H9 (cell line): Measurements from ENCODE around the gene PSTPIP1. TPM values are rescaled to one million over a fixed set of nuclear protein-coding genes. Genes with fewer than 3 reads are reported as not detected.

ENCODE experiments used
- DNase-seq: peaks from one replicate; pipeline ENCODE4 v3.0.0-alpha.2; 2017
- H2AFZ ChIP-seq: one replicate; pipeline ENCODE4 v1.6.1; 2013; ENCODE audit warnings: mild to moderate bottlenecking, low read length, control low read depth, moderate library complexity
- H2AK5ac ChIP-seq: 2 replicates; pipeline ENCODE4 v1.6.1; 2013; ENCODE audit warnings: low read length, control low read depth, mixed read lengths; ENCODE audit not compliant: insufficient read length
- H2BK120ac ChIP-seq: one replicate; pipeline ENCODE4 v1.6.1; 2013; ENCODE audit warnings: low read depth, mild to moderate bottlenecking, low read length, control low read depth, inconsistent platforms; ENCODE audit not compliant: poor library complexity, severe bottlenecking
- H2BK12ac ChIP-seq: 2 replicates; pipeline ENCODE4 v1.6.1; 2013; ENCODE audit warnings: low read length, control low read depth, mixed read lengths, low read depth; ENCODE audit not compliant: insufficient read length
- H2BK15ac ChIP-seq: 2 replicates; pipeline ENCODE4 v1.6.1; 2013; ENCODE audit warnings: low read depth, low read length, control low read depth
- H2BK20ac ChIP-seq: one replicate; pipeline ENCODE4 v1.6.1; 2013; ENCODE audit warnings: low read depth, mild to moderate bottlenecking, low read length, control low read depth, inconsistent platforms; ENCODE audit not compliant: poor library complexity, severe bottlenecking
- H2BK5ac ChIP-seq: 2 replicates; pipeline ENCODE4 v1.6.1; 2013; ENCODE audit warnings: low read length, control low read depth, mixed read lengths; ENCODE audit not compliant: insufficient read length
- H3K14ac ChIP-seq: 2 replicates; pipeline ENCODE4 v1.6.1; 2013; ENCODE audit warnings: low read length, control low read depth; ENCODE audit not compliant: insufficient read depth
- H3K18ac ChIP-seq: 2 replicates; pipeline ENCODE4 v1.6.1; 2013; ENCODE audit warnings: low read depth, mild to moderate bottlenecking, mixed read lengths, low read length, control low read depth; ENCODE audit not compliant: insufficient read length
- H3K23ac ChIP-seq: 2 replicates; pipeline ENCODE4 v1.6.1; 2013; ENCODE audit warnings: low read length, control low read depth, mixed read lengths, low read depth; ENCODE audit not compliant: insufficient read length
- H3K23me2 ChIP-seq: 2 replicates; pipeline ENCODE4 v1.6.1; 2013; ENCODE audit warnings: low read depth, mild to moderate bottlenecking, mixed read lengths, low read length, control low read depth; ENCODE audit not compliant: insufficient read length, poor library complexity, severe bottlenecking
- H3K27ac ChIP-seq: 2 replicates; pipeline ENCODE4 v1.5.1; 2013; ENCODE audit warnings: low read length, control low read depth, mixed read lengths, low read depth; ENCODE audit not compliant: insufficient read length
- H3K27me3 ChIP-seq: 2 replicates; pipeline ENCODE4 v1.6.1; 2013; ENCODE audit warnings: low read length, control low read depth, inconsistent platforms; ENCODE audit not compliant: insufficient read depth
- H3K4ac ChIP-seq: 2 replicates; pipeline ENCODE4 v1.6.1; 2013; ENCODE audit warnings: low read depth, mild to moderate bottlenecking, control low read depth, inconsistent platforms, low read length, moderate library complexity
- H3K4me1 ChIP-seq: 2 replicates; pipeline ENCODE4 v1.6.1; 2013; ENCODE audit warnings: low read length, control low read depth, inconsistent platforms; ENCODE audit not compliant: insufficient read depth
- H3K4me2 ChIP-seq: 2 replicates; pipeline ENCODE4 v1.6.1; 2013; ENCODE audit warnings: low read length, control low read depth, mixed read lengths; ENCODE audit not compliant: insufficient read length, insufficient read depth
- H3K56ac ChIP-seq: 2 replicates; pipeline ENCODE4 v1.6.1; 2013; ENCODE audit warnings: low read depth, mild to moderate bottlenecking, mixed read lengths, low read length, control low read depth; ENCODE audit not compliant: insufficient read length
- H3K79me1 ChIP-seq: 2 replicates; pipeline ENCODE4 v1.6.1; 2013; ENCODE audit warnings: low read depth, mild to moderate bottlenecking, moderate library complexity, low read length, control low read depth, inconsistent platforms; ENCODE audit not compliant: insufficient read depth, poor library complexity, severe bottlenecking
- H3K79me2 ChIP-seq: 2 replicates; pipeline ENCODE4 v1.6.1; 2013; ENCODE audit warnings: low read length, control low read depth, inconsistent platforms; ENCODE audit not compliant: insufficient read depth
- H3K9ac ChIP-seq: 2 replicates; pipeline ENCODE4 v1.6.1; 2013; ENCODE audit warnings: low read length, control low read depth, mixed read lengths; ENCODE audit not compliant: insufficient read length; ENCODE audit errors: extremely low read depth
- H3K9me3 ChIP-seq: one replicate; pipeline ENCODE4 v1.6.1; 2013; ENCODE audit warnings: low read depth, low read length, inconsistent platforms; ENCODE audit not compliant: control insufficient read depth
- H3T11ph ChIP-seq: one replicate; pipeline ENCODE4 v1.6.1; 2013; ENCODE audit warnings: mild to moderate bottlenecking, low read length, control low read depth, inconsistent platforms
- H4K20me1 ChIP-seq: one replicate; pipeline ENCODE4 v1.6.1; 2013; ENCODE audit not compliant: control insufficient read depth, insufficient read length, insufficient read depth
- H4K5ac ChIP-seq: 2 replicates; pipeline ENCODE4 v1.6.1; 2013; ENCODE audit warnings: low read depth, mild to moderate bottlenecking, mixed read lengths, low read length, control low read depth; ENCODE audit not compliant: insufficient read length
- H4K8ac ChIP-seq: replicated peaks from 2 replicates; pipeline ENCODE4 v1.6.1; 2013; ENCODE audit warnings: low read length, control low read depth, mixed read lengths, low read depth; ENCODE audit not compliant: insufficient read length
- H4K91ac ChIP-seq: 2 replicates; pipeline ENCODE4 v1.6.1; 2013; ENCODE audit warnings: low read depth, mild to moderate bottlenecking, moderate library complexity, mixed read lengths, low read length, control low read depth; ENCODE audit not compliant: insufficient read length
- H3K27ac Mint-ChIP-seq, 3 experiments: 2 replicates in 2 of 3; 3 replicates in 1 of 3; pipeline ENCODE4 v1.8.0; 2020 to 2021; ENCODE audit warnings: mixed read lengths in 3 of 3, mild to moderate bottlenecking in 1 of 3, moderate library complexity in 1 of 3
- H3K27me3 Mint-ChIP-seq: 2 replicates; pipeline ENCODE4 v1.8.0; 2021; ENCODE audit warnings: low read depth, mild to moderate bottlenecking, moderate library complexity, mixed read lengths
- H3K36me3 Mint-ChIP-seq, 3 experiments: 2 replicates in 2 of 3; 3 replicates in 1 of 3; pipeline ENCODE4 v1.8.0; 2020 to 2021; ENCODE audit warnings: low read depth in 3 of 3, mixed read lengths in 3 of 3; ENCODE audit not compliant: insufficient read depth in 1 of 3
- H3K4me1 Mint-ChIP-seq, 2 experiments: 2 replicates each; pipeline ENCODE4 v1.8.0; 2020; ENCODE audit warnings: mixed read lengths in 2 of 2
- H3K4me3 Mint-ChIP-seq, 2 experiments: 2 replicates in 1 of 2; 3 replicates in 1 of 2; pipeline ENCODE4 v1.8.0; 2020 to 2021; ENCODE audit warnings: mild to moderate bottlenecking in 2 of 2, mixed read lengths in 2 of 2, moderate library complexity in 1 of 2
- H3K9me3 Mint-ChIP-seq, 2 experiments: 2 replicates in 1 of 2; 3 replicates in 1 of 2; pipeline ENCODE4 v1.8.0; 2020; ENCODE audit warnings: mild to moderate bottlenecking in 2 of 2, mixed read lengths in 2 of 2, moderate library complexity in 1 of 2
- CTCF ChIP-seq: fragments of 200-600 bp; sonication (generic); conservative IDR thresholded peaks from 3 replicates; pipeline ENCODE4 v1.8.0; 2021; ENCODE audit warnings: antibody characterized with exemption, mild to moderate bottlenecking
- WGBS: extraction: QIAGEN DNeasy Blood & Tissue Kit; methylation state at CpG from one replicate; pipeline ENCODE4 v1.1.7; 2013; ENCODE audit warnings: missing lambda C conversion rate, low lambda C conversion rate, mixed read lengths; ENCODE audit not compliant: insufficient read length; ENCODE audit errors: extremely low coverage; 5-methylcytosine and 5-hydroxymethylcytosine counted together
- total RNA-seq: library from RNA; stranded (reverse); gene quantifications from 2 replicates; pipeline ENCODE4 v1.2.1, GENCODE V29; 2021

The PSTPIP1 gene
- total RNA-seq, 1 experiment from 2014 or later = 1.8 TPM

GRCh38 chr15:77020348-77021087, 25.6 kb downstream of the PSTPIP1 start:
- H3K9me3 ChIP-seq = no peaks in the 10 kb centered on the region
- Mint-ChIP-seq H3K4me1 (peaks cover 0 to 7% of the 10 kb centered on the region in 2 experiments; a peak in 2 of 4 replicates), H3K9me3 (no peaks in the 10 kb centered on the region), H3K27me3 (peaks cover 7% of the 10 kb centered on the region), H3K27ac (no peak overlapping the region), H3K36me3 (no peaks in the 10 kb centered on the region; a peak in 1 of 7 replicates), H3K4me3 (no peak overlapping the region)
- no peak overlapping the region for H3K9ac ChIP-seq
- no peak overlapping the region for H2BK12ac ChIP-seq
- H3K23ac ChIP-seq = no peak overlapping the region
- H2AK5ac ChIP-seq = no peak overlapping the region
- H4K5ac ChIP-seq = no peak overlapping the region
- no peak overlapping the region for H3K18ac ChIP-seq
- H2BK15ac ChIP-seq = no peak overlapping the region
- no peak overlapping the region for H3K4me2 ChIP-seq
- no peak for TF ChIP-seq CTCF
- H3K27me3 ChIP-seq = no peaks in the 10 kb centered on the region
- no peak overlapping the region for H2BK120ac ChIP-seq
- H4K8ac ChIP-seq = no peak overlapping the region
- no peak overlapping the region for H3T11ph ChIP-seq
- H3K14ac ChIP-seq = no peak overlapping the region; the same call in 1 of the 2 replicates
- H3K79me1 ChIP-seq = no peaks in the 10 kb centered on the region
- no peaks in the 10 kb centered on the region for H3K79me2 ChIP-seq
- H2AFZ ChIP-seq = no peak overlapping the region
- H2BK20ac ChIP-seq = no peak overlapping the region
- no peak overlapping the region for H3K27ac ChIP-seq
- H3K23me2 ChIP-seq = no peaks in the 10 kb centered on the region
- no peak overlapping the region for H4K91ac ChIP-seq
- H3K4me1 ChIP-seq = no peaks in the 10 kb centered on the region
- H3K56ac ChIP-seq = no peak overlapping the region
- no peaks in the 10 kb centered on the region for H4K20me1 ChIP-seq
- no CpG with 5 or more reads among the region's 6 CpGs for WGBS
- H2BK5ac ChIP-seq = no peak overlapping the region
- DNase-seq = no peak
- H3K4ac ChIP-seq = no peak overlapping the region
